8988T (cell line): ENCODE measurements around the gene AKAP8L.
"Not testable (repeated sequence)": the region's sequence is repeated elsewhere in the genome, so short reads cannot be mapped to it uniquely, and the experiment has no call there.

Experiments
- DNase-seq: peaks from one replicate; pipeline ENCODE4 v3.0.0; 2011

AKAP8L gene

DNA sequence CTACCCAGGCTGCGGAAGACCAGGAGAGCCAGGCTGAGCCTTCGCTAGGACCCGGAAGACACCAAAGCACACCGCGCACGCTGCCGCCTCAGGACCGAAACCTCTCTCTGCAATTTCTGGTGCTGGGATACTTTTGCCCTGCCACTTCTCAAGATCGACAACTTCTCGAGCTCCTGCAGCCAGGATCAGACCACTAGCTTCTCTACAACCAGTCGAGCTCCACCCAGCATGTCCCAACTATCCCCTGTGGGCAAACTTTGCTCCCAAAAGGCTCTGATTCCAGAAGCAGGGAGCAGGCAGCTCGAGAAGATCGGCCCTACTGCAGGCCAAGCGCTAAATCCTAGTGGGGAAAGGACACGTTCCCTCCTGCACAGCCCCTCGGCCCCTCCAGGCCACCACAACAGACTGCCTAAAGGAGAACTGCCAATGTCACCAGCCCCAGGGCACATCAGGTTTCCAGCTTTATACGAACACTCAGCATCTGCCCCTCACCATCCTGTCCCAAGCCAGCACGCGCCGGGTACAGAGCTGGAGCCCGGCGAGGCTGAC is 40.2 kb downstream of the AKAP8L start:
- no peak for DNase-seq

DNA sequence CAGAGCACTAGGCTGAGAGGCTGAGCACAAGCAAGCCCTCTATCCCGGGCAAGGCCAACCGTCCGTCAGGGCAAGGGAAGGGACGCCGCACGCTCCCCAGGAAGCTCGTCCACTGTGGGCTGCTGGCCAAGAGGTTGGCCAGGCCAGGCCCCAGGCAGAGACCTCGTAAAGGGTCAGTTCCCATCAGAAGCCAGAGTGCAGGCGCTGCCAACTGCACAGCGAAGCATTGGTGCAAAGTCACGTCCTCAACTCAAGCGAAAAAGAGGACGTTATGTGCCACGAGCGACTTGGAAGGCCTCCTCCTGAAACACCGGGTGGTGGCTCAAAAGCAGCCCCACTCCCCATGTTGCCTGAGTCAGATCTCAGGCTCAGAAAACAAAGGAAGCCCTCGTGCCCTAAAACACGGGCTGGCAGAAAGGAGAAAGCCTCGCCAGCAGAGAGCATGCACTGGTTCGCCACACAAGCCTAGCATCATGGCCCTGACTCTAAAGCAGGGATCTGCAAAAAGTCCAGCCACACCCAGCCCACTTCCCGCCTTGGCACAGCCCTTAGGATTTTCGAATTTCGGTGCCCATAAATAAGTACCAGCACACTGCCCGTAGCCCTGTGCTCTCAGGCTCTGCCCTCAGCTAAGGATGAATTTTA is 43.9 kb downstream of the AKAP8L start:
- DNase-seq: no peak

DNA sequence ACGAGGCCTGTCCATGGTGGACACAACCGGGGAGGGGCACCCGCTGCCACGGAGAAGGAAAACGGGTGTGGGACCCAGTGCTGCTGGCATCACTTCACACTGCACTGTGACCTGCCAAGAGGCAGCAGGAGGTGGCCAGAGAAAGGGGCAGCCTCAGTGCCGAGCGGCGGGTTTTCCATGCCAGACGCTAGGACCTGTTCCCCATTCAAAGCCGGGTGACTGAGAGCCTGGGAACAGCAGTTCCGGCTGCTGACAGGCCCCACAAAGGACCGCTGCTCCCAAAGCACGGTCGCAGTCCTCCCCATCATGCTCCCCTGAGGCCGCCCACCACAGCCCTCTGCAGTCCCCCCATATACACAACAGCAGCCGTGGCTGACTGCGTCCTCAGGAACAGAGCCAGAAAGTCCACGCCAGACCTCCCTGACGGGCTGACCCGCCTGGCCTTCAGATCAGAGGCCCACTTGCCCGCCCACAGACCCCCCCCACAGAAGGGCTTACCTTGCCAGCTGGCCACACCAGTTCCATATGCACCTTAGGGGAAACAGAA is 44.6 kb downstream of the AKAP8L start:
- no peak for DNase-seq

DNA sequence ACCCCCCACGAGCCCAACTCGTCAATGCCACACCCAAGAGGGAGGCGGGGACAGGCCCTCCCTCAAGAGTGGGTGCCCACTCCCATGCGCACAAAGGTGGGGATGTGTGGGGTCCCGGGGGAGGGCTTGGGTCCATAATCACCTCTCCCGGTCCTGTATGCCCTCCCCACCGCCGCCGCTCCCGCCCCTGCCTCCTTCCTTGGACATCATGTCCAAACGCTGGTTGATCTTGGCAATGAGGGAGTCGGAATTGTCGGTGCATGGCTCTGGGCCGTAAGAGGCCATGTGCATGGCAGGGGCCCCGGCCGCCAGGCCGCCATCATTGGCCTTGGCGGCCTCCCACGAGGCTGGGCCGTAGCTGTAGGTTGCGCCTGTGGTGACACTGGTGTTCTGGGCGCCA is 45.1 kb downstream of the AKAP8L start:
- no peak for DNase-seq

DNA sequence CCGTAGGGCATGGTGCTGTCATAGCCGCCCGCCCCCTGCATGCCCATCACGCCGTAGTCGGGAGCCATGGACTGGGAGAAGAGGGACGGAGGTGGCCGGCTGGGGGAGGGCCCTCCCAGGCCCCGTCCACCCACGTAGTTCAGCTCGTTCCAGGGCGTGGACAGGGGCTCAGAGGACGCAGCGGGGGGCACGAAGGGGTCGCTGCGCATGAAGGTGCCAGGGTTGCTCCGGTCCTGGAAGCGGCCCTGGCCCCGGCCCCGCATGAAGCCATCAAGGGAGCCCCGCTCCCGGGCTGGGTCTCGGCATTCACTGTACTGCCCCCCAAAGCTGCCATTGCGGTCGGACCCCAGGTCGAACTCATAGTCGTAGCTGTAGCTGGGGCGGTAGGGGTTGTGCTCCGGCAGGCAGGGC is 45.9 kb downstream of the AKAP8L start:
- DNase-seq: no peak

DNA sequence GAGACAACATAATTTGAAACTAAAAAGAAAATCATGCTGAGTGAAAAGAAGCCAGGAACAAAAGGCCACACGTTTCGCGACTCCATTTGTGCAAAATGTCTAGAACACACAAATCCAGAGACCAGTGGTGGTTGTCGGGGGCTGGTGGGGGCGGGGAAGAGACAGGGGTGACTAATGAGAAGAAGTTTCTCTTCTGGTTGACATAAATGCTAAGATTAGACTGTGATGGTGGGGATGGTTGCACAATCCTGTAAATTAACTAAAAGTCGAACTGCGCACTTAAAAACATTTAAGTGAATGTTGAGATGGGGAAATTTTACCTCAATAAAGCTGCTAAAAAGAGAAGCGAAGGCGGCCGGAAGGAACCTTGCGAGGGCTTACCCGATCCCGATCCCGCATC is 46.3 kb downstream of the AKAP8L start:
- DNase-seq: no peak

DNA sequence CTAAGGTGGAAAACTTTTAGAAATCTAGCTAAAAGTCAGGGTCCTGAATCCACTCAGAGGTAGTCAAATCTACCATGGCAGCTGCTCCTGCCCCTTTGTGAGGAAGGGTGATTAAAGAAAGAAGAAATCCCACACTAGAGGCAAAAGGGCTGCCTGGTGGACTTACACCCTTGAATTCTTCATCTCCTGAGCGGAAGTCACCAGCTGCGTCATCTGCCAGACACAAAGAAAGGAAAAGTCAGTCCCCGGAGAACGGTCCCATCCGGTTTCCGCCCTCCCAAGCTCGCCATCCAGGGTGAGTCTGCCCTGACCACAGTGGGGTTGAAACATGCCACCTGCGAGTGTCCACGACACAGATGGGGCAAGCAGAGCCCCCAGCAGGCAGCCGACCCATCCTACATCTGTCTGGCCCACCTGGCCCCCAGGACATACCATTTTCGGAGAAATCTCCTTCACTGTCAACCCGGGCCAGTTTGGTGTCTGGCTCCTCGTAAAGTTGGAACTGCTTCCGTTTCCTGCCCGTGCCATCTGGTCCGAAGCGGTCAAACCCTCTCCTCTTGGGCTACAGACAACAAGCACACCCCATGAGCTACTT is 46.9 kb downstream of the AKAP8L start:
- DNase-seq: no peak

DNA sequence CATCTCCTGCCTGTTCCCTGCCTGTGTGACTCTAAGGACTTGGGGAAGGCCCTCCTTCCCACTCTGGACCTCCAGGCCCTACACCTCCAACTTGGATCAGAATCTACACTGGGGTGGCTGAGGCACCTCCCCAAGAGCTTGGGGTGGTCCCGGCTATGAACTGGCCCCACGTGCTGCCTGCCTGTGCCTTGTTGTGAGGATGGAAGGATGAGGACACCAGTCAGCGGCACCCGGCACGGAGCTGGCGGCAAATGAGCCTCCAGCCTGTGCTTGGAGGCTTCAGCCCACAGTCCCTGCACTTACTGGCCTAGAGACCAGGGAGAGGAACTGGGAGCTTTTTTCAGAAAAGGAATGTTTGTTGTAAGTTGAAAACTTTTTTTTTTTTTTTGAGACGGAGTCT is 47.7 kb downstream of the AKAP8L start:
- DNase-seq: no peak

DNA sequence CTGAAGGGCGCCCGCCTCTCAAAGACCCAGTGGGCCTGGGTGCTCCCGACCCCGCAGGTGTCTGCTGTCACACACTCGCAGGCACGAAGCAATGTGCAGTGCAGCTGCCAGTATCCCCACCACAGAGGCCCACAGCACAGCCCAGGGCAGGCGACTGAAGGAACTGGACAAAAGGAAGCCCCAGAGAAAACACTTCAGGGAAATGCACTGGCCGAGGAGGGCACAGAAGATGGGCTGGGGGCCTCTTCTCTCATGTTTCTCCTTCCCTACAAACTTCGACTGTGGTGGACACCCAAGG is 49.2 kb downstream of the AKAP8L start:
- no peak for DNase-seq

DNA sequence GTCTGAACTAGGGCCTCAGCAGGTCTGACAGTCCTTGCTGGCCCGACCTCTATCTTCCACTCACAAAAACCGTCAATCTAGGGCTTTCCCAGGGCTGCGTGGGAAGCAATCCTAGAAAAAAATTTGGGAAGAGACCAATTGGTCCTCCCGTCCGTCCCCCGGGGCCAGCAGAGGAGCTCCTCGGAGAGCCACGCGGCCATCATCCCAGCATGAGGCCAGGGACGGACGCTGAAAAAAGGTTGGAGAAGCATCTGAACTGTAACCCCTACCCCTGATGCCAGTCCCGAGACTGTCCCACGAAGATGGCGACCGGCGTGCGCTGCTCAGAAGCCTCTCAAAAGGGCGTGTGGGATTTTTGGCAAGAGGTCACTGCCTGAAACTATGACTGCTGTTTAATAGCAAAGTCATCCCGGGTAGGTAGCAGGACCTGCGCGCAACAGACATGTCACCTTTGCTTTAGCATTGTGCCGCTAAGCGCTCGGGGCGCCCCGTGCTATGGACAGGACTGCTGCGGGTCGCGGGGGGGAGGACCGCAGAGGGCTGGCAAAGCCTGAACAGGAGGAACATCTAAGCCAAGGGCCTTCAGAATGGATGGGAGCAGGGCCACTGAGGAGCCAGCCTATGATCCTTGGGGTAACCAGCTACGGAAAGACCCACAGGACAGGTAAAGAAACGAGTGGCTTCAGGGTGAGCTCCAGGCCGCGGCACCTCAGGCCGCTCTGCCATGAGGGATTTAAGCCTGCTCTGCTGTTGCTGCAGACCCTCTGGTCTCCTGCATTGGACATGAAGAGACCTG is 49.8 kb downstream of the AKAP8L start:
- no peak for DNase-seq

DNA sequence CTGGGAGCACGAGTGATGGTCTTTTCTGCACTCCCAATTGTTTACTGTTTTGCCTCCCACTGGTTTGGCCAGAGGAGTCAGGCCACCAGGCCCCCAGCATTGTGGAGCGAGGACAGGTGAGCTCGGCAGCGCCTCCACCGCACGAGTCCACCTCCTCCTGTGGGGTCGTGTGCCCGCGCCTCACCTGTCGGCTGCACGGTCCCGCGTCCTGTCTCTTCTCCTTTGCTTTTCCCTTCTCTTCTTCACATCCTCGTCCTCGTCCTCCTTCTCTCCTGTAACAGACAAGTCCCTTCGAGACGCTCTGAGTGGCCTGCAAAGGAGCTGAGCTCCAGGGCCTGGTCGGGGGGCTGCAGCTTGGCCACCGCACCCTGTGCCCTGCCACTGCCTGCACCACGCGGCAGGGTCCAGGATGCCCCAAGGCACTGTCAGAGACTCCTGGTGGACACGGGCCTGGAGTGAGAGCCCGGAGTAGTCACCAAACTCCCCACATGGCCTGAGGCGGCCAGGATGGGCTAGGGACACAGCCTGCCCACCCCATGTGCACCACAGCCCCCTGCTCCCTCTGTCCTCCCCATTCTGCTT is 50.6 kb downstream of the AKAP8L start:
- DNase-seq: no peak

DNA sequence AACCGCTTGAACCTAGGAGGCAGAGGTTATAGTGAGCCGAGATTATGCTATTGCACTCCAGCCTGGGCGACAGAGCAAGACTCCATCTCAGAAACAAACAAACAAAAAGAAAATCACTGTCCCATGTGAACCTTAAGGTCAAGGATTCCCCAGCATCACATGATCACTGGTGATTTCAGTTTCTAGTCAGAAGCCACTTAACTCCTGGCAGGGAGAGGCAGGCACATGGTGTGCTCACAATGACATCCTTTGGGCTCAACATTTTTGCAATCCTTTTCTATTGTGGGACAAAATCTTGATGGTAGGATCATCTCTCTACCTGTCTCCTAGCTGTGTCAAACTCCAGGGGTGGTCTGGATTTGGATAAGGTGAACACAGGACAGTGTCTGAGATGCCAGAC is 51.3 kb downstream of the AKAP8L start:
- DNase-seq: no peak

DNA sequence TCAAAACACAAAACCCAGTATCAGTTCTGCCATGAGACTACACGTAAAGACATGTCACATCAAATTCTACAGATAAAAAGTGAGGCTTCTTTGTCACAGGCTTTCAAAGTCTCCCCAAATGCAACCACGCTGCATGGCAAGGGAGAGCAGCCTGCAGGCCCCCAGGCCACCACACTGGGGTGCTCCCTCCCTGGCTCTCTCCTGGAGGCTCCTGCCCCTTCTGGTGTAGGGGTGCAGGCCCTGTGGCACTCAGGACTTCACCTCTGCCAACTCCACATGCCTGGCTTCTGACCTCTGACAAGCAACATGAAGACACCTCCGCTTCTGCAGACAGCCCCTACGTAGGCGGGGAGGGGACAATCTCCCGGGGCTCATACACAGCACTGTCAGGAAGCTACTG is 53.5 kb downstream of the AKAP8L start:
- no peak for DNase-seq

DNA sequence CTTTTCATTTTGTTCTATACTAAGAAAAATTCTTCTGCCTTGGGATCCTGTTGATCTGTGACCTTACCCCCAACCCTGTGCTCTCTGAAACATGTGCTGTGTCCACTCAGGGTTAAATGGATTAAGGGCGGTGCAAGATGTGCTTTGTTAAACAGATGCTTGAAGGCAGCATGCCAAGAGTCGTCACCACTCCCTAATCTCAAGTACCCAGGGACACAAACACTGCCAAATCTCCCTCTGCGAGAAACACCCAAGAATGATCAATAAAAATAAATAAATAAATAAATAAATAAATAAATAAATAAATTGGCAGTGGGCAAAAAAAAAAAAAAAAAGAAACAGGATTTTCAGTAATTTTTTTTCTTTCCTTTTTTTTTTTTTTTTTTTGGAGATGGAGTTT is 55.0 kb downstream of the AKAP8L start:
- DNase-seq: not testable (repeated sequence)

DNA sequence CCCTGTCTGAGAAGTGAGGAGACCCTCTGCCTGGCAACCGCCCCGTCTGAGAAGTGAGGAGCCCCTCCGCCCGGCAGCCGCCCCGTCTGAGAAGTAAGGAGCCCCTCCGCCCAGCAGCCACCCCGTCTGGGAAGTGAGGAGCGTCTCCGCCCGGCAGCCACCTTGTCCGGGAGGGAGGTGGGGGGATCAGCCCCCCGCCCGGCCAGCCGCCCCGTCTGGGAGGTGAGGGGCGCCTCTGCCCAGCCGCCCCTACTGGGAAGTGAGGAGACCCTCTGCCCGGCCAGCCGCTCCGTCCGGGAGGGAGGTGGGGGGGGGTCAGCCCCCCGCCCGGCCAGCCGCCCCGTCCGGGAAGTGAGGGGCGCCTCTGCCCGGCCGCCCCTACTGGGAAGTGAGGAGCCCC is 55.7 kb downstream of the AKAP8L start:
- DNase-seq: not testable (repeated sequence)

DNA sequence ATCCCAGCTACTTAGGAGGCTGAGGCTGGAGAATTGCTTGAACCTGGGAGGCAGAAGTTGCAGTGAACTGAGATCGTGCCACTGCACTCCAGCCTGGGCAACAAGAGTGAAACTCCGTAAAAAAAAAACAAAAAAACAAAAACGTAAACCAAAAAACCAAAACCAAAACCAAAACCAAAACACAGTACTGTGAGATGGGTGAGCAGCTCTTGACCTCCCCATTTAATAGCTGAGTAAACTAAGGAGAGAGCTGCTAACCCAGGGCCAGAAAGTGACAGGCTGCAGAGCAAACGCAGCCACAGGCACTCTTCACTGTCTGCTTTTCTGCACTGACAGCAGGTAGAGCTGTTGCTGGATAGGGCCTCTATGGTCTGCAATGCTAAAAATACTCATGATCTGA is 58.8 kb downstream of the AKAP8L start:
- not testable (repeated sequence) for DNase-seq

DNA sequence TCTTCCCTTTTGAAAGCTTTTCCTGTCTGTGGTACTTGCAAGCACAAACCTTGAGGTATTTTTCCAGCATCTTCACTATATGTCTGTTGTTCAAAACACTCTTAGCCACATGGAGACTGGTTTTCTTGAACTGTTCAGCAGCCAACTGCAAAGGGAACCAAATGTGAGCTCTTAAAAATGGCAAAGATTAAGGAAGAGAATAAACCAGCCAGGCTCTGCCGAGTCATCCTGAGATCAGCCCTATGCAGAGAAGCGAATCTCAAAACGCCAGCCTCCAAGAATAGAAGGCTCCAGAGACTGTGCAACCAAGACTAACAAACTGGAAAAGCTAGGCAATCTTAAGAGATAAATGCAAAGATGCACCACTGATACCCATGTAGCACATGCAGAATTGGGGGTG is 59.9 kb downstream of the AKAP8L start:
- no peak for DNase-seq

DNA sequence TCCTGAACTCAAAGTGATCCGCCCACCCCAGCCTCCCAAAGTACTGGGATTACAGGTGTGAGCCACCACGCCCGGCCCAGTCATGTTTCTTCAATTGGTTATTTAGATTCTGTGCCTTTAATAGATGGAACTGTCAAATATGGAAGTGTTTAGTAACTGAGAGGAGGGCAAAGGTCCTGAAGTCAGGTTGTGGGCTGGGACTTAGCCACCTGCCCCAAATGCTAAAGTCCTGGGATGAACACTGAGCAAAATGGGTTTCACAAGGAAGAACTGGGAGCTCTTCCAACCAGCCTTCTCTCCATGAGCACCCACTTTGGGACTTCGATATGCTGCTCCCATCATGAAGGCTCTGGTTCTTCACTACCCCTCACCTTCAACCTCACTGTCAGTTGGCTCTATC is 60.9 kb downstream of the AKAP8L start:
- DNase-seq: no peak

DNA sequence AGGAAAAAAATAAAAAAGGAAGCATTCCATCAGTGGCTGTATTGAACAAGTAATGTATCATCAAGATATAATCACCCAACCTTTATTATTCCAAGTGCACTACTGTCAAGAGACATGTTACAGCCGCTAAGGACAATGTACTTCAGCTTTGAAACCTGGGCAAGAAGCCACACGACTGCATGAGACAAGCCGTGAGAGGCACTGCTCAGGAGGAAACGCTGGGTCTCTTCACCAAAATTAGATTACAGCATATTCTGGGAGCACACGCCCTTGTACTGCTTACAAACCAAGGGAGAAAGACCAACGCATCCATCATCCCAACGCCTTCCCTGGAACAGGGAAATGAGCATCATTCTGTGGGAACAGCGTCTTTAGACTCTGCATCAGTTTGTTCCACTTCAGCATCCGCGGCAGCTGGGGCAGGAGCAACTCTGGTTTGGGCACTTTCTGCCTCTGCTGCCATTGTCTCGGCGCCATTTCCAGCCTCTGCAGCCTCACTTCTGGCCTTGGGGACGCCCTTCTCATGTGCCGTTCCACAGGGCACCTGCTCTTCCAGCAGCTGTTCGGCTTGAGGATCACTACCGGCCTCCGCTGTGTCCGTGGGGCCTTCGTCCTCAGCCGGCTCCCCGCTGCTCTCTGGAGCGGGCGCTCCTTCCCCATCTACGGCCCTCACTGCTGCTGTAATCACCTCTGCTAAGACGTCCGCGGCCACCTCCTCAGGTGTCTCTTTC is 64.1 kb downstream of the AKAP8L start:
- DNase-seq: no peak

DNA sequence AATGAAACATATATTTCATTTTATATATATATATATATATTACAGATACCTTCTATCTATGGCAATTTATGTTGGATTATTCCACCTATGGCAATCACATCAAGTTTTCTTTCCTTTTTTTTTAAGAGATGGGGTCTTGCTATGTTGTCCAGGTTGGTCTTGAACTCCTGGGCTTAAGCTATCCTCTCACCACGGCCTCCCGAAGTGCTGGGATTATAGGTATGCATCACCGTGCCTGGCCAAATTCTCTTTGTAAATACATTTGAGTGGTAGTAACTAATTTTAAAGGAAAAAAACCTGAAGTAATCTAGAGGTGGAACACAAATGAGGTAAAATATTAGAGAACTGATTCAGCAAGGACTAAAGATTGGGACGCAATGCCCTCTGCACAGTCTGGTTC is 64.9 kb downstream of the AKAP8L start:
- no peak for DNase-seq

DNA sequence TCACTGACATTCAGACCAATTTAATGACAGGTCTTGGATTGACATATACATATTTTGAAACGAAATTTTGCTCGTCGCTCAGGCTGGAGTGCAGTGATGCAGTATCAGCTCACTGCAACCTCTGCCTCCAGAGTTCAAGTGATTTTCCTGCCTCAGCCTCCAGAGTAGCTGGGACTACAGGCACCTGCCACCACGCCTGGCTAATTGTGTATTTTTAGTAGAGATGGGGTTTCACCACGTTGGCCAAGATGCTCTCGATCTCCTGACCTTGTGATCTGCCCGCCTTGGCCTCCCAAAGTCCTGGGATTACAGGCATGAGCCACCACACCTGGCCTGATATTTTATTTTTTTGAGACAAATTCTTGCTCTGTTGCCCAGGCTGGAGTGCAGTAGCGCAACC is 66.3 kb downstream of the AKAP8L start:
- DNase-seq: not testable (repeated sequence)

DNA sequence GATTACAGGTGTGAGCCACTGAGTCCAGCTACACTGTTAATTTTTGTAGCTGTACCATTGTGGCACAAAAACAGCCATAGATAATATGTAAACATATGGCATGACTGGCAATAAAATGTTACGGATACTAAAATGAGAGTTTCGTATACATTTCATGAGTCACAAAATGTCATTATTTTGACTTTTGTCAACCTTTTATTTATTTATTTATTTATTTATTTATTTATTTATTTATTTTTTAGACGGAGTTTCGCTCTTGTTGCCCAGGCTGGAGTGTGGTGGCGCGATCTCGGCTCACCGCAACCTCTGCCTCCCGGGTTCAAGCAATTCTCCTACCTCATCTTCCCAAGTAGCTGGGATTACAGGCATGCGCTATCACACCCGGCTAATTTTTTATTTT is 77.5 kb downstream of the AKAP8L start:
- DNase-seq: not testable (repeated sequence)

DNA sequence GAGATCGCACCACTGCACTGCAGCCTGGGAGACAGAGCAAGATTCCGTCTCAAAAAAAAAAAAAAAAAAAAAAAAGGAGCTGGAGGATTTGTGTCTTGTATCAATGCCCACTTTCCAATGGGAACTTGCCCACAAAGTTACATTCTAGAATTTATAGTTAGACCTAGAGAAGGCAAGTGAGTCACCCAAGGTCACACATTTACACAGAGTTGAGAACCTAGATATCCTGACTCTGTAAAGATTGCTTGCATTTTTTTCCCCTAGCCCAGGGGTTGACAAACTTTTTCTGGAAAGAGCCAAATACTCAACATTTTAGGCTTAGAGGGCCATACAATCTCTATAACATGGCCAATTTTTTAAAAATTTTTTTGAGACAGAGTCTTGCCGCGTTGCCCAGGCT is 78.7 kb downstream of the AKAP8L start:
- no peak for DNase-seq
